GM12878 (cell line): Measurements from ENCODE around the gene PKP3.

ENCODE experiments used
- BHLHE40 ChIP-seq, 2 experiments: fragments of 450-650 bp in 1 of 2; IDR thresholded peaks; 2 replicates each; pipeline ENCODE4 v1.6.1; 2011 to 2017; ENCODE audit warnings: low read depth in 2 of 2, borderline replicate concordance in 1 of 2, improper control_type of control experiment in 1 of 2, low read length in 1 of 2, mild to moderate bottlenecking in 1 of 2
- CEBPB ChIP-seq, 2 experiments: fragments of 150-350 bp in 1 of 2; IDR thresholded peaks; 2 replicates each; pipeline ENCODE4 v1.6.1; 2012 to 2014; ENCODE audit warnings: low read depth in 2 of 2, low read length in 2 of 2, borderline replicate concordance in 1 of 2, inconsistent platforms in 1 of 2
- DPF2 ChIP-seq: fragments of 450-650 bp; IDR thresholded peaks from 2 replicates; pipeline ENCODE4 v1.6.1; 2017; ENCODE audit warnings: mild to moderate bottlenecking
- EGR1 ChIP-seq, 2 experiments: IDR thresholded peaks; 1 replicate in 1 of 2; 2 replicates in 1 of 2; pipeline ENCODE4 v1.6.1; 2011 to 2012; ENCODE audit warnings: low read depth in 2 of 2, low read length in 2 of 2, borderline replicate concordance in 1 of 2, mild to moderate bottlenecking in 1 of 2, moderate library complexity in 1 of 2
- JUND ChIP-seq: IDR thresholded peaks from 2 replicates; pipeline ENCODE4 v1.6.1; 2012; ENCODE audit warnings: low read depth, mild to moderate bottlenecking, low read length, improper control_type of control experiment, moderate library complexity
- NBN ChIP-seq: fragments of 450-650 bp; IDR thresholded peaks from 2 replicates; pipeline ENCODE4 v1.6.1; 2016
- POLR2AphosphoS5 ChIP-seq: IDR thresholded peaks from 2 replicates; pipeline ENCODE4 v1.6.1; 2011; ENCODE audit warnings: mild to moderate bottlenecking, low read length, inconsistent platforms
- SMC3 ChIP-seq: IDR thresholded peaks from 2 replicates; pipeline ENCODE4 v1.6.1; 2011; ENCODE audit warnings: low read length, improper control_type of control experiment, borderline replicate concordance
- TF ChIP-seq, protein P1 (sequence below), 3 experiments: IDR thresholded peaks in 2 of 3; conservative IDR thresholded peaks in 1 of 3; 2 replicates each; pipeline ENCODE4 v1.5.1; 2011; ENCODE audit warnings: low read depth in 3 of 3, low read length in 3 of 3, mild to moderate bottlenecking in 3 of 3, control low read depth in 2 of 3, moderate library complexity in 2 of 3, inconsistent platforms in 1 of 3, mixed read lengths in 1 of 3; ENCODE audit not compliant: control insufficient read depth in 2 of 3, insufficient read depth in 1 of 3; ENCODE audit errors: extremely low read depth in 1 of 3
- TF ChIP-seq, protein P2 (sequence below): IDR thresholded peaks from 2 replicates; pipeline ENCODE4 v1.6.1; 2012; ENCODE audit warnings: mild to moderate bottlenecking, low read depth, low read length

DNA sequence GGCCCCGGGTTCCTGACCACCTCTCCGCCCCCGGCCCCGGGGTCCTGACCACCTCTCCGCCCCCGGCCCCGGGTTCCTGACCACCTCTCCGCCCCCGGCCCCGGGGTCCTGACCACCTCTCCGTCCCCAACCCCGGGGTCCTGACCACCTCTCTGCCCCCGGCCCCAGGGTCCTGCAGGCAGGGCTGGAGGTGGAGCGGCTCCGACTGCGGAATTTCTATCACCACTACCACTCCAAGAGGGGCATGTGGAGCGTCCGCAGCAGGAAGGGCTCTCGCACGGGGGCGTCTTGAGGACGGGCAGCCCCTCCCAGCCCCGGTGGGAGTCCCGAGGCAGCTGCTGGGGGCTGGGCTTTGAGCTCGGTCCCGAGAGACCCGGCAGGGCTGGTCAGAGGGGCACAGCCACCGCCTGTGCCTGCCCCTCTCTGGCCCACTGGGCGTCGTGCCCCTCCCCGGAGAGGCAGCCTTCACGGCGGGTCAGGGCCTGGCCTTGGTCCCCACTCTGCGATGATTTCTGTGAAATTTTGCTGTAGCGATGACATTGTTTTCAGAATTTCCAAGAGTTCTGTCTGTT lies 12.4 kb upstream of the PKP3 start:
- TF ChIP-seq DPF2 (no peak), EGR1 (IDR thresholded peaks at IDR 0.05; ENCODE audit: borderline replicate concordance in 1 of 2, low read depth in 2 of 2, low read length in 2 of 2) (no peak), CEBPB (IDR thresholded peaks at IDR 0.05; ENCODE audit: borderline replicate concordance in 1 of 2, low read depth in 2 of 2, low read length in 2 of 2) (no peak), NBN (no peak), JUND (no peak), BHLHE40 (IDR thresholded peaks at IDR 0.05; ENCODE audit: borderline replicate concordance in 1 of 2, low read depth in 2 of 2, low read length in 1 of 2) (no peak), POLR2AphosphoS5 (no peak), SMC3 (no peak)
- TF ChIP-seq, protein P1, sequence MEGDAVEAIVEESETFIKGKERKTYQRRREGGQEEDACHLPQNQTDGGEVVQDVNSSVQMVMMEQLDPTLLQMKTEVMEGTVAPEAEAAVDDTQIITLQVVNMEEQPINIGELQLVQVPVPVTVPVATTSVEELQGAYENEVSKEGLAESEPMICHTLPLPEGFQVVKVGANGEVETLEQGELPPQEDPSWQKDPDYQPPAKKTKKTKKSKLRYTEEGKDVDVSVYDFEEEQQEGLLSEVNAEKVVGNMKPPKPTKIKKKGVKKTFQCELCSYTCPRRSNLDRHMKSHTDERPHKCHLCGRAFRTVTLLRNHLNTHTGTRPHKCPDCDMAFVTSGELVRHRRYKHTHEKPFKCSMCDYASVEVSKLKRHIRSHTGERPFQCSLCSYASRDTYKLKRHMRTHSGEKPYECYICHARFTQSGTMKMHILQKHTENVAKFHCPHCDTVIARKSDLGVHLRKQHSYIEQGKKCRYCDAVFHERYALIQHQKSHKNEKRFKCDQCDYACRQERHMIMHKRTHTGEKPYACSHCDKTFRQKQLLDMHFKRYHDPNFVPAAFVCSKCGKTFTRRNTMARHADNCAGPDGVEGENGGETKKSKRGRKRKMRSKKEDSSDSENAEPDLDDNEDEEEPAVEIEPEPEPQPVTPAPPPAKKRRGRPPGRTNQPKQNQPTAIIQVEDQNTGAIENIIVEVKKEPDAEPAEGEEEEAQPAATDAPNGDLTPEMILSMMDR (IDR thresholded peaks at IDR 0.05 in 2 of 3, conservative IDR thresholded peaks at IDR 0.05 in 1 of 3; ENCODE audit: control insufficient read depth in 2 of 3, extremely low read depth in 1 of 3, insufficient read depth in 1 of 3, low read depth in 3 of 3, low read length in 3 of 3) = no peak
- TF ChIP-seq, protein P2, sequence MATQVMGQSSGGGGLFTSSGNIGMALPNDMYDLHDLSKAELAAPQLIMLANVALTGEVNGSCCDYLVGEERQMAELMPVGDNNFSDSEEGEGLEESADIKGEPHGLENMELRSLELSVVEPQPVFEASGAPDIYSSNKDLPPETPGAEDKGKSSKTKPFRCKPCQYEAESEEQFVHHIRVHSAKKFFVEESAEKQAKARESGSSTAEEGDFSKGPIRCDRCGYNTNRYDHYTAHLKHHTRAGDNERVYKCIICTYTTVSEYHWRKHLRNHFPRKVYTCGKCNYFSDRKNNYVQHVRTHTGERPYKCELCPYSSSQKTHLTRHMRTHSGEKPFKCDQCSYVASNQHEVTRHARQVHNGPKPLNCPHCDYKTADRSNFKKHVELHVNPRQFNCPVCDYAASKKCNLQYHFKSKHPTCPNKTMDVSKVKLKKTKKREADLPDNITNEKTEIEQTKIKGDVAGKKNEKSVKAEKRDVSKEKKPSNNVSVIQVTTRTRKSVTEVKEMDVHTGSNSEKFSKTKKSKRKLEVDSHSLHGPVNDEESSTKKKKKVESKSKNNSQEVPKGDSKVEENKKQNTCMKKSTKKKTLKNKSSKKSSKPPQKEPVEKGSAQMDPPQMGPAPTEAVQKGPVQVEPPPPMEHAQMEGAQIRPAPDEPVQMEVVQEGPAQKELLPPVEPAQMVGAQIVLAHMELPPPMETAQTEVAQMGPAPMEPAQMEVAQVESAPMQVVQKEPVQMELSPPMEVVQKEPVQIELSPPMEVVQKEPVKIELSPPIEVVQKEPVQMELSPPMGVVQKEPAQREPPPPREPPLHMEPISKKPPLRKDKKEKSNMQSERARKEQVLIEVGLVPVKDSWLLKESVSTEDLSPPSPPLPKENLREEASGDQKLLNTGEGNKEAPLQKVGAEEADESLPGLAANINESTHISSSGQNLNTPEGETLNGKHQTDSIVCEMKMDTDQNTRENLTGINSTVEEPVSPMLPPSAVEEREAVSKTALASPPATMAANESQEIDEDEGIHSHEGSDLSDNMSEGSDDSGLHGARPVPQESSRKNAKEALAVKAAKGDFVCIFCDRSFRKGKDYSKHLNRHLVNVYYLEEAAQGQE = no peak
